Hepatocyte (in vitro differentiated cells): ENCODE measurements around the gene NT5DC1.

Experiments
- CTCF ChIP-seq: fragments of 200-600 bp; sonication (generic); IDR thresholded peaks from 2 replicates; pipeline ENCODE4 v1.5.1; 2016; ENCODE audit warnings: antibody characterized with exemption, mild to moderate bottlenecking; ENCODE audit not compliant: poor library complexity
- EZH2phosphoT487 ChIP-seq: fragments of 200-600 bp; sonication (generic); IDR thresholded peaks from one replicate; pipeline ENCODE4 v1.6.1; 2018; ENCODE audit warnings: antibody characterized with exemption, mild to moderate bottlenecking, low read depth, moderate library complexity; ENCODE audit not compliant: unreplicated experiment, severe bottlenecking

- no peak for TF ChIP-seq CTCF
- no peak for TF ChIP-seq EZH2phosphoT487
Measured at GRCh38 chr6:116189472-116189871, 88.8 kb downstream of the NT5DC1 start.
